Common myeloid progenitor, CD34-positive (primary cell): ENCODE measurements around the gene PLA2G2E. TPM values are rescaled to one million over a fixed set of nuclear protein-coding genes. Genes with fewer than 3 reads are reported as not detected.

Source experiments
- CTCF ChIA-PET: fragments of 350-600 bp; sonication (Branson Sonifier 250); formaldehyde crosslinking; loops from one replicate; lab custom pipeline; 2021; ENCODE audit warnings: antibody characterized with exemption; lab: Charles Lee
- POLR2A ChIA-PET: fragments of 350-600 bp; sonication (Branson Sonifier 250); formaldehyde crosslinking; loops from one replicate; lab custom pipeline; 2021; ENCODE audit warnings: antibody characterized with exemption; lab: Charles Lee
- DNase-seq, 3 donors: peaks; one replicate each; pipeline versions ENCODE4 v3.0.0 to v3.0.0-alpha.2; 2013
- H3K27ac ChIP-seq, 2 experiments: 1 replicate in 1 of 2; 2 replicates in 1 of 2; pipeline ENCODE4 v1.7.0; 2013; ENCODE audit warnings: inconsistent platforms in 2 of 2, low read length in 2 of 2, mild to moderate bottlenecking in 2 of 2, low read depth in 1 of 2, moderate library complexity in 1 of 2; ENCODE audit not compliant: severe bottlenecking in 2 of 2, insufficient read depth in 1 of 2, poor library complexity in 1 of 2
- H3K27me3 ChIP-seq, 5 experiments: replicated peaks in 2 of 5; 1 replicate in 3 of 5; 2 replicates in 2 of 5; pipeline versions ENCODE4 v1.6.1 to v1.7.0; 2013; ENCODE audit warnings: low read length in 4 of 5, mild to moderate bottlenecking in 2 of 5, moderate library complexity in 2 of 5, inconsistent platforms in 1 of 5; ENCODE audit not compliant: insufficient read depth in 5 of 5, control insufficient read depth in 4 of 5
- H3K36me3 ChIP-seq, 4 experiments: 1 replicate in 2 of 4; 2 replicates in 2 of 4; pipeline versions ENCODE4 v1.6.1 to v1.7.0; 2013; ENCODE audit warnings: low read length in 3 of 4, control low read depth in 1 of 4, mild to moderate bottlenecking in 1 of 4; ENCODE audit not compliant: control insufficient read depth in 4 of 4, insufficient read depth in 4 of 4
- H3K4me1 ChIP-seq, 4 experiments: 1 replicate in 3 of 4; 2 replicates in 1 of 4; pipeline versions ENCODE4 v1.6.1 to v1.7.1; 2013; ENCODE audit warnings: low read length in 3 of 4, mild to moderate bottlenecking in 3 of 4, control low read depth in 1 of 4, inconsistent platforms in 1 of 4, moderate library complexity in 1 of 4; ENCODE audit not compliant: control insufficient read depth in 4 of 4, insufficient read depth in 4 of 4; ENCODE audit errors: control extremely low read depth in 1 of 4
- H3K4me3 ChIP-seq, 7 experiments: 1 replicate in 4 of 7; 2 replicates in 3 of 7; pipeline versions ENCODE4 v1.5.1 to v1.7.0; 2013; ENCODE audit warnings: mild to moderate bottlenecking in 7 of 7, low read length in 6 of 7, moderate library complexity in 6 of 7, inconsistent platforms in 2 of 7, low read depth in 2 of 7, control low read depth in 1 of 7; ENCODE audit not compliant: insufficient read depth in 4 of 7, control insufficient read depth in 1 of 7; ENCODE audit errors: extremely low read depth in 1 of 7
- H3K9me3 ChIP-seq, 5 experiments: 1 replicate in 4 of 5; 2 replicates in 1 of 5; pipeline versions ENCODE4 v1.6.1 to v1.7.1; 2013; ENCODE audit warnings: low read length in 4 of 5, mild to moderate bottlenecking in 2 of 5, inconsistent platforms in 1 of 5, low read depth in 1 of 5, moderate library complexity in 1 of 5; ENCODE audit not compliant: control insufficient read depth in 4 of 5, insufficient read depth in 2 of 5; ENCODE audit errors: control extremely low read depth in 1 of 5
- WGBS: methylation state at CpG from one replicate; pipeline ENCODE4 v1.1.5; 2013; ENCODE audit not compliant: insufficient coverage; 5-methylcytosine and 5-hydroxymethylcytosine counted together
- polyA plus RNA-seq: library from polyadenylated mRNA; unstranded; fragments of 120-200 nt; gene quantifications from one replicate; pipeline ENCODE4 v1.2.1, GENCODE V29; 2013

PLA2G2E gene, protein sequence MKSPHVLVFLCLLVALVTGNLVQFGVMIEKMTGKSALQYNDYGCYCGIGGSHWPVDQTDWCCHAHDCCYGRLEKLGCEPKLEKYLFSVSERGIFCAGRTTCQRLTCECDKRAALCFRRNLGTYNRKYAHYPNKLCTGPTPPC
- not detected for polyA plus RNA-seq

DNA sequence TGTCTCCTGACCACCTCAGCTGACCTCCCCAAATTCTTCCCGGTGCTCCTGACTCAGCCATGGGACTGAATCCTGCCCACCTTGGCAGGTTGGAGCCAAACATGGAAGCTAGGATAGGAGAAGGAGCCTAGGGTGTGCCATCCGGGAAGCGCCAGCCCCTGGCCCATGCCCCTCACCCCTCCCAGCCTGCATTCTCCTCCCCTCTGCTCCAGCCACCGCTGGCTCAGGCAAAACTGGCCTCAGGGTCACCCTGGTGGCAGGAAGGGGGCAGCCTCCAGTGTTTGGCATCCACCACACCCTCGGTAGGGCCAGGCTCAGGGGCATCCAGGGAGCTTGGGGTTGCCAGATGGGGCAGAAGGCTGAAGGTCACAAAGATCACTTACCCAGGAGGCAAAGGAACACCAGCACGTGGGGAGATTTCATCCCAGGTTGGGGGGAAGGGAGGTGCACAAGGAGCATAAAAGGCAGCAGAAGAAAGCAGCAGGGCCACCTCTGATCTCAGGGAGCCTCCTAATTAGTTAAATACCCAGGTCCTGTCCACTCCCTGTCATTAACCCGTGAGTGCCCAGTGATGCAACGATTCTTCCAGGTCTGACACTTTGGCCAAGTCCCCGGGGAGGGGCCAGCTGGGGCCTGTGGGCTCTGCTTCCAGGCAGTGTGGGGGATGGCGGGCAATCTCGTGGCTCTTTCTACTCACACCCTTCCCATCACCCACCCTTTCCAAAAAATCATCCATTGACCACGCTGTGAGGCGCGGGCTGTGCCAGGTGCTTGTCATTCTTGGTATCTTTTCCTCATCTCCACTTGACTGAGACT, at the start of gene PLA2G2E:
Gene PLA2G2E, minus strand, starts transcription at position 481 of the 816 bp plus-strand sequence. Its CDS starts 58 bp downstream, at position 423.
- H3K27me3 ChIP-seq = peaks cover 0 to 1% (median 0%) of the 10 kb centered on the region in 5 experiments
- no peaks in the 10 kb centered on the region for H3K4me1 ChIP-seq
- H3K27ac ChIP-seq = no peak within 1 kb of the TSS
- ChIA-PET POLR2A (no interaction called here), CTCF (no interaction called here)
- WGBS = 70% methylated on average over 12 of the region's 14 CpGs
- DNase-seq = no peak
- H3K36me3 ChIP-seq = no peaks in the 10 kb centered on the region
- H3K9me3 ChIP-seq = no peaks in the 10 kb centered on the region
- H3K4me3 ChIP-seq = no peak within 1 kb of the TSS

DNA sequence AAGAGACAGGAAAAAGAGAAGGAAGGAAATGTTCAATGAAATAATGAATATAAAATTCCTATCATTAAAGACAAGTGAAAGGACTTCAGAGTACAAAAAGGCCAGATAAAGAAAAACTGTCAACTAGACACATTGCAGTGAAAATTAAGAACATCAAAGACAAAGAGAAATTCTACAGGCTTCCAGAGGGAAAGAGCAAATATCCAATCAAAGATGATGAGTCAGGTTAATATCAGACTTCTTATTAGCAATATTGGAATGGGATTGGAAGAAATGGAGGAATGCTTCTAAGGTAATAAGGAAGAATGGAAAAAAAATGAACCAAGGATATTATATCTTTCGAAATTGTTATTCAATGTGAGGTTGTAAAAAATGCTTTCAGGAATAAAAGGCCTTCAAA, 48.2 kb upstream of the PLA2G2E start:
- Histone ChIP-seq H3K4me3 (no peak overlapping the region), H3K27ac (no peak overlapping the region), H3K4me1 (no peaks in the 10 kb centered on the region), H3K9me3 (no peaks in the 10 kb centered on the region), H3K27me3 (peaks cover 0 to 28% (median 9%) of the 10 kb centered on the region in 5 experiments), H3K36me3 (no peaks in the 10 kb centered on the region)
- WGBS = 100% methylated on average over 1 of the region's 1 CpG
- DNase-seq = no peak
- ChIA-PET POLR2A (no interaction called here), CTCF (no interaction called here)

DNA sequence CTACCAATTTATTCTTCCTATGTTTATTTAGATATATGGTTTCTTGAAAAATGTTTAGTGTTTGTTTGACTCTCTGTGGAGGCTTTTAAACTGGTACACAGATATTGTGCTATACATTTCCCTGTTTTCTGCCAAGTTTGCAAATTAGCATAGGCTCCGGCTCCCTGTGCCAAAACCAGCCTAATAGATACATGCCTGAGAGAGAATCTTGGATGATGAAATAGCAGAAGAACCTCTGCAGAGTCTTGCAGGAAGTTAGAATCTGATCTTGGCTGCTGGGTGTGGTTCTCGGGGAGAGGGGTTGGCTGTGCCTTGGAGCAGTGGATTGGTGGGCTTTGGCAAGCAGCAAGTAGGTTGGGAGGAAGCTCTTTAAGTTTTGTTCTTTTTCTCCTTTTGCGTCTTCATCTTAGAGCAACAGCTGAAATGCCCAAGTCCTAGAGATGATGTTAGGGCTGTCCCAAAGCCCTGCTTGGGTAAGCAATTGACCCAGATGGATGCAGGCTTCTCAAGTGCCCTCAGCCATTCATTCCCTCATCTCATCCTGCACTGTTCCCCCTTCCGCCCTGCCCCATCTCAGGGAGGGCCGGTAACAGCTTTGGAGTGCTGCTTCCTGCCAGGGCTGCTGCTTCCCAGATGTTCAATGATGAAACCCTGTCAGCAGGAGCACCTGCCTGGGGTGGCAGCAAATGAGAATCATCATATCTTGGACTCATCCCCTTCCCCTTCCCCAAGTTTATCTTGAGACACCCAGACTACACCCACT, 46.7 kb upstream of the PLA2G2E start:
- H3K36me3 ChIP-seq = no peaks in the 10 kb centered on the region
- H3K27me3 ChIP-seq = peaks cover 0 to 23% (median 9%) of the 10 kb centered on the region in 5 experiments
- no peak for DNase-seq
- no peaks in the 10 kb centered on the region for H3K4me1 ChIP-seq
- POLR2A ChIA-PET = no interaction called here
- H3K9me3 ChIP-seq = no peaks in the 10 kb centered on the region
- CTCF ChIA-PET = interaction anchor here (1.2 kb wide), 1 partner anchor 115 kb away, joined by 3 read pairs; no protein-coding TSS in a partner anchor
- 84% methylated on average over 3 of the region's 5 CpGs for WGBS
- H3K27ac ChIP-seq = no peak overlapping the region
- H3K4me3 ChIP-seq = no peak overlapping the region

DNA sequence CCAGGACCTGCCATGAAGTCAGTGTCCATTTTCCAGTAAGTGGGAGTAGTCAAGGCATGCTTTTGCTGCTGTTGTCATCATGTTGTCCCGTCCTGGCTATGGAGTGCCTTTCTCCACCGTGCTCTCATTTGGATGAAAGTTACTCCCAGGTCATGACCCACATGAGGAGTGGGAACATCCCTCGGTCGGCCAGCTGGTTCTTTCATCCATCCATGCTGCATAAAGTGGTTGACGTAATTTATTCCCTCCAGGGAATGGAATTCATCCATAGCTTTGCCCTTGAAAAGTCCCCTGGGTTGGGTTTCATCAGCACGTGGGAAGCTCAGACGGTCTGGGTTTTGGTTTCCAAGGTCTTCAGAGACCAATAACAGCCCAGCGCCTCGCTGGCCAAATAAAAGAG, 44.4 kb upstream of the PLA2G2E start:
- Histone ChIP-seq H3K36me3 (no peaks in the 10 kb centered on the region), H3K27ac (no peak overlapping the region), H3K27me3 (peaks cover 0 to 28% (median 11%) of the 10 kb centered on the region in 5 experiments), H3K9me3 (peaks cover 0 to 4% (median 0%) of the 10 kb centered on the region in 5 experiments), H3K4me3 (no peak overlapping the region), H3K4me1 (no peaks in the 10 kb centered on the region)
- ChIA-PET POLR2A (no interaction called here), CTCF (interaction anchor here (1.1 kb wide), 1 partner anchor 9 kb away, joined by 3 read pairs; no protein-coding TSS in a partner anchor)
- no peak for DNase-seq
- 96% methylated on average over 6 of the region's 9 CpGs for WGBS

DNA sequence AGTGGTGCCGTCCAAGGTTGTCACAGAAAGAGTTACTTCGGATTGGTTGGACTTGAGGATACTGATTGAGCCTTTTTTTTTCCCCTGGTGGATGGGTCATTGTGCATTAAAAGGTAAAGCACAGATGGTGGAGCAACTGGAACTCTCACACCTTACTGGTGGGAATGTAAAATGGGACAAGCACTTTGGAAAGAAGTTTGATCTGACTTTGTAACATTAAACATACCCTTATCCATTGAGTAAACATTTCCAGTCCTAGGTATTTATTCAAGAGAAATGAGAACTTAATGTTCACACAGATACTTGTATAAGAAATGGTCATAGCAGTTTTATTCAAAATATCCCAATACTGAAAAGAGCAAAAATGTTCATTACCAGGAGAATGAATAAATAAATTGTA, 41.1 kb upstream of the PLA2G2E start:
- ChIA-PET POLR2A (no interaction called here), CTCF (no interaction called here)
- 42% methylated on average over 2 of the region's 2 CpGs for WGBS

DNA sequence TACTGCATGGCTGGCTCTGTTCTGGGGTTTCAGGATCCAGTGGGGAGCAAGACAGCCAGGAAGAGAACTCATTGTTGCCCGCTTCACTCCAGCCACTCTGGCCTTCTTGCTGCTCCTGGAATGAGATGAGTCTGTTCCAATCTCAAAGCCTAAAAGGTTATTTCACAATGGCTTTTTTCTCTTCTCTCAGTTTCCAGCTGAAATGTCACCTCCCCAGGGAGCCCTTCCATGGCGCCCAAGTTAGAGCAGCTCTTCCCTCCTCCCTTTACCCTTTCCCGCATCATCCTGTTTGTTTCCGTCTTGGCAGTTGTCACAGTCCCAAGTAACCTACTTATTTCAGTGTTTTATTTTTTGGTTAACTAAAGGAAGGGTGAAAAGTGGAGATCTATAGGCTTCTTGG, 40.2 kb upstream of the PLA2G2E start:
- CTCF ChIA-PET = no interaction called here
- Histone ChIP-seq H3K27me3 (peaks cover 0 to 25% (median 10%) of the 10 kb centered on the region in 5 experiments), H3K4me3 (no peak overlapping the region), H3K9me3 (peaks cover 0 to 4% (median 0%) of the 10 kb centered on the region in 5 experiments), H3K4me1 (no peaks in the 10 kb centered on the region), H3K27ac (no peak overlapping the region), H3K36me3 (no peaks in the 10 kb centered on the region)
- WGBS = 92% methylated on average over 2 of the region's 4 CpGs
- POLR2A ChIA-PET = no interaction called here
- no peak for DNase-seq

More for the DNA sequence above, 41.1 kb upstream of the PLA2G2E start:
- Histone ChIP-seq H3K4me3 (no peak overlapping the region), H3K9me3 (peaks cover 0 to 4% (median 0%) of the 10 kb centered on the region in 5 experiments), H3K27ac (no peak overlapping the region), H3K4me1 (no peaks in the 10 kb centered on the region), H3K36me3 (no peaks in the 10 kb centered on the region), H3K27me3 (peaks cover 0 to 29% (median 13%) of the 10 kb centered on the region in 5 experiments)
- DNase-seq = no peak
